ENCODE measurements around the gene RAI1.
A peak's percentile ranks its signal among the peaks of the same experiment; 100 is the strongest.

The RAI1 gene

DNA sequence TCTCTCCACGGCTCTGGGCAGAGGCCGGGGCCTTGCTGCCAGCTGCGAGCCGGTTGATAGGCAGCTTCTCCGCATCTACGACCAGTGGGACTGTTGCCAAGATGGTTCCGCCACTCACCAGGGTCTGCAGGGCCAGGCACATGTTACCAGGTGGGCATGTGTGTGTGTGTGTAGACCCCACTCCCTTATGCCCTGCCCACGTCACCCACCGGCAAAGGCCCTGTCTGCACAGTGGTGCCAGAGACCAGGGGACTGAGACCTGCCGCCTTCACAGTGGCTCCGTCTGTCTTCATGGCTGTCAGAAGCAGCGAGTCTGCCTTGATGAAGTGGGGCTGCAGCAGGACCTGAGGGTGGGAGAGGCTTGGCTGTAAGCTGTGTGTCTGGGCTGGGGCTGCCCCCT, 137.9 kb downstream of the RAI1 start:
- DNase-seq, result no peak

DNA sequence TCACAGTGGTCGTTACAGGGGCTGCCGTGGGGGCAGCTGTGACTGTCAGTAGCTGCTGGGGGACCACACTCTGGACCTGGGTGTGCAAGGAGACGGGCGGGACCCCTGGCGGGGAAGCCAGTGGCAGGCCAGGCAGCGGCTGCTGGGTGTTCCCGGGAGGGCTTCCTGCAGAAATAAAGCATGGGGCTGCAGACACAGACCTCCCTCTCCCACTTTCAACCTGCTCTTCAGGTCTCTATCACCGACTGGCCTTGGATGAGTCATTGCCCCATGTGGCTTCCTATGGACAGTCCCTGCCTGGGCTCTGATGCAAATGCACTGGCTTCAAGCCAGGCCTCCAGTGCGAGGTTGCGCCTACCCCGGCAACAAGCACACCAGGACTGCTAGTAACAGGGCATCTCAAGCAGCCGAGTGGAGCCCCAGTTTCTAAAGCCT, 138.3 kb downstream of the RAI1 start:
- peak; percentile 53 for DNase-seq

DNA sequence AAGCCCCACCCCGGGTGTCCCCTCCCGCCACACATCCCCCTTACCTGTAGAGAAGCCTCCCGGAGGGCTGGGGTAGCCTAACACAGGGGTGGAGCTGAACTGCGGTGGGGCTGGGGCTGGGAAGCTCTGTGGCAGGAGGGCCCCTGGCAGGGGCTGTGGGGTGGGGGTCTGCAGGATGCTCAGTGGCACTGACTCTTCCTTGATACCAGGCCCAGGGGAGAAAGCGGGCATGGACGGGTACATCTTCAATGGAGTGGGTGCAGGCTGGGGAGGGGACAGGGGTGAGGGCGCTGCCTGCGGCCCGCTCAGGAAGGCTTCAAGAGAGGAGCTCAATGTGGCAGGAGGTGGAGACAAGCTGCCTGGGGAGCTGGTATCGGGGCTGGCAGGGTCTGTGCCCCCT, 138.8 kb downstream of the RAI1 start:
- DNase-seq, result no peak

DNA sequence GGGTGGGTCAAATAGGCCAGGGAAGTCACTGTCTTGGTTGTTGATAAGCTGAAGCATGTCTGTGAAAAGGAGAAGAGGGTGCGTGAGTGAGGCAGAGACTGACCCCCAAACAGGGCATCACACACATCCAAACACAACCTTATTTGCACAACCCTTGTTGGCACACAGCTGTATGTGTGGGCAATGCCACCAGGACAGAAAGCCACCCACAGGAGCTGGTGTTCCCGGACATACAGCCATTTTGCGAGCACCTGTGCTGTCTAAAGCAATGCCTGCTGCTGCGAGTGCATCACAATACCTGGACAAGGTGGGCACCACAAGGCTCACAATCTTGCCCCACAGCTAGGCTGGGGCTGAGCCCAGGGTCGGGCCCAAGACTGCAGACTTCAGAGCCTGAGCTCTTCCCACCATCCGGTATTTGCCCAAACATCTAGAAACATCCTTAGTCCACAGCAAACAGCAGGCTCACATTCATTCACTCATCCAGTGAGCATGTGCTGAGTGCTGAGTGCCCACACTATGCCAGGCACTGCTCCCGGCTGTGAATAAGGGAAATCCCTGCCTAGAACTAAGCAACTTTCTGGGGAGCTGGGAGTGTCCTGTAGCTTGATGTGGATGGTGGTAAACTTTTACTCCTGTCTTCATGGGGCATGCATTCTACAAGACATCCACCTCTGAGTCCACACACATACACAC, 139.4 kb downstream of the RAI1 start:
- DNase-seq, result no peak

DNA sequence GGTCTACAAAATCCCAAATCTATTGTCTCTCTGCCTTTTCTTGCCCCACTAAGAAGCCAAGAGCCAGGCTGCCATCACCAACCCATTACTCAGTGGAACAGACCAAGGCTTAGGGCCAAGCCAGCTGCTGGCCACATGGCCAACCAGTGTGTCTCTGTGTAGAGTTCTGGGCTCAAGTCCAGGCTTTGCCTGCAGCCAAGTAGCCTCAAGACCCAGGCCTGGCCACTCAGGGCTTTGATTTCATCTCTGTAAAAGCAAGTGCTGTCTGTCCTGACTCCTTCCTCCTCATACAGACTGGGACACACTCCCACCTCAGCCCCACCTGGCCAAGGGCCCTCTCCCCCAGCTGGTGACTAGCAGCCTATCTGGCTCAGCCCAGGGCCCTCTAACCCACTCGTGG, 140.9 kb downstream of the RAI1 start:
- peak; percentile 56 for DNase-seq

DNA sequence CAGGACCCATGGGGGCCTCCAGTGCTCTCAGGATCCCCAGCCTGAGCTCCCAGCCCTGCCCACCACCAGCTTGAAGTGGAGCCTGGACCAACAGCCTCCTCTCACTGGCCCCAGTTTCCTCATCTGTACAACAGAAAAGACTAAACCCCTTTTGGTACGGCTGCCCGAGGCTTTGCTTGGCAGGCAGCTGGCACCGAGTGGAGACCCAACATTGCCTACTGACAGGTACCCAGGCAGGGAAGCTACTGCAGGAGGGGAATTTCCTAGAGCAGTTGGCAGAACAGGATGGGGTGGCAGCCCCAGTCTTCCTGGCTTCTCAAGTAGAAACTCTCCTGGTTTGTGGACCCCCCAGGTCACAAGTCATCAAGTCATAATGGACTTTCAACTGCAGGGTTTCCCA, 141.4 kb downstream of the RAI1 start:
- no peak for DNase-seq

DNA sequence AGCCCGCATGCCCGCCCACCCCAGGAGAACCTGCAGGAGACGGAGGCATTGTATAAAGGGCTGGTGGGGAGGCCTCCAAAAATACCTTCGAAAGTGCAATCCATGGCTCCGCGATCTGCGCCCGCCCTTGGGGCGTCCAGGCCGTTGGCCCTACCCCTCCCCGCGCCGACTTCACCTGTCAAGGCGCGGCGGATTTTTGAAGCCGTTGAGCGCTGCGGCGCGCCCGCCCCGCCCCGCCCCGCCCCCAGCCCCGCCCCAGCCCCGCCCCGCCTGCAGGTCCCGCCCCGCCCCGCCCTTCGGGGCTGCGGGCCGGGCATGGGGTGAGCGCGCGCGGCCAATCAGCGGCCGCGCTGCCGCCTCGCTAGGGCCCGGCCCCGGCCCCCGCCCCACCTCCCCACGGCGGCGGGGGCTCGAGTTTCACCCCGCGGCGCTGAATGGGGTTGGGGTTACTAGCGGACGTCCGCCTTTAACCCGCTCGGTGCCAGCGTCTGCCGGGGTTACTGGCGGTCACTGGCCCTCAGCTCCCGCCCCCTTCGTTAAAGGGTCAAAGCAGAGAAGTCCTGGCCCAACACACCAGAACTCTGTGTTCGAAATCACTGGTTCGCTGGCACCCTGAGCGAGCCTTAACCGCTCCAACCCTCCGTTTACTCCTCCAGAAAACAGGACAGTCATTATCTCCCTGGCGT, 142.3 kb downstream of the RAI1 start:
- DNase-seq, result peak; percentile 91

DNA sequence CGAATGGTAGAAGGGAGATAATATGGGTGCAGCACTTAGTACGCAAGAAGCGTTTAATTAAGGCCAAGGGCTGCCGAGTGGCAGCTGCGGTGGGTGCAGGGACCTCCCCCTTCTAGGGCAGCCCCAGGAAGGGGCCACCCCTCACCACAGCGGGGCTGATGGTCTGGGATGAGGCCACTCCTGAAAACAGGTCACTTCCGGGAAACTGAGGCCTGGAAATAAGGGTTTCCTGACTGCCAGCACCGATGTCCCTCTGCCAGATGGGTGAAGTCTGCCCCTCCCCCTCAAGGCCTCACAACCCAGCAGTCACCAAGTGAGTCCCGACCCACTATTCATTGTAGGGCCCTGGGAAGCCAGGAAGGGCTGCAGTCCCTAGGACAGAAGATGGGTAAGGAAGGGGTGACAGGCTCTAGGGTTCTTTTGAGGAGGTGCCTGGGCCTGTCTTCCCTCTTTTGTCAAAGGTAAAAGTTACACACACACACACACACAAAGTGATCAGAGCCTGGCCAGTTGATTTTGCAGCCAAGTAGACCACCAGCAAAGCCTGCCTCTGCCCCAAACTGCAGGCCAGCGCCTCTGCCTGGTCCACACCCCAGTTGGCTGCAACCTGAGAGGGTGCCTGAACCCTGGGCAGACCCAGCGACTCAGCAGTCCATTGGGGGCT, 143.0 kb downstream of the RAI1 start:
- DNase-seq, result peak; percentile 51

DNA sequence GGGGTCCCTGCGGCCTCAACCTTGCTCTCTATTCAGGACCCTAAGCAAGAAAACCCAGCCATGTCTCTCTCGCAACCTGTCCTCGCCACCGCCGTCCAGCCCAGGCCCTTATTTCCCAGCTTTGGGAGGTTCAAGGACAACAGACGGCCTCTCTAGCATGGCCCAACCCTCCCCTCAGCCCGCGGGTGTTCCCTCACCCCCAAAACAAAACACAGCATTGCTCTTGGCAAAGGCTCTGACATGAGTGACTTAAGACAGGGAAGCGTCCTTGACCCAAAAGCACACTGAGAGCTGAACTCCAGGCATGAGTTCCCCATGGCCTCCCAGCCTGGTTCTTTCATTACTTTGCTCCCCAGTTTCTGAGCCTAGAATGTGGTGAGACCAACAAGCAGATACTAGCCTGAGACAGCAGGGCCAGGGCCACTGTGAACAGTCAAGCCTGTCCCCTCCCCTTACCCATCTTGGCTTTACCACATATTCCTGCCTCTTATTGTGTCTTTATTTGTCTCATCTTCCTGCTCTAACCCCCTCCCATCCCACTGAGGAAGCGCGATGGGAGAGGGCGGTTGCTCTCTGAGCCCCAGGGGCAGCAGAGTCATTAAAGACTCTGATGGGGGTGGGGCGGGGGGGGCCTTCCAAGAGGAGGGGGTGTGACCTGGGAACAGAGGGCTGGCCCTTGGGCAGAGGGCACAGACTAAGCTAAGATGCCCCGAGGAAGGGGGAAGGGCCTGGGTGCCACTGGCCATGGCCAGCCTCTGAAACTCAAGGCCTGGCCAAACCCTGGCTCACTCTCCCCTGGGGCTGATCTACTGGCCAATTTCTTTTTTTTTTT, 143.7 kb downstream of the RAI1 start:
- no peak for DNase-seq

DNA sequence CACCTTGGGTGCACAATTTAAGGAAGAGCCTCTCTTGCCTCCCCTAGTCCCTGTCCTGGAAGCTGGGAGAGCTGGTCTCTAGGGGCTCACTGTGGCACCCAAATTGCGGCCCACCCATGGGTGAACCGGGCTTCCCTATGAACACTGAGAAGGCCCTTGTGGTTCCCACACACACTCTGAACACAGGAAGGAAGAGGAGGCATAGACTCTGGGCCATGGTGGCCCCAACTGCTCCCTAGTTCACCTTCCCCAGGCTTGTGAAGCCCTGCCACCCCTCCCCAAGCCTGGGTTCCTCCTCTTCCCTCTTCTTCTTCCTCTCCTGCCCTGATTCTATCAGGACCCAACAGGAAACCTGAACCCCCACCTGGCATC, 145.1 kb downstream of the RAI1 start:
- DNase-seq, result no peak

DNA sequence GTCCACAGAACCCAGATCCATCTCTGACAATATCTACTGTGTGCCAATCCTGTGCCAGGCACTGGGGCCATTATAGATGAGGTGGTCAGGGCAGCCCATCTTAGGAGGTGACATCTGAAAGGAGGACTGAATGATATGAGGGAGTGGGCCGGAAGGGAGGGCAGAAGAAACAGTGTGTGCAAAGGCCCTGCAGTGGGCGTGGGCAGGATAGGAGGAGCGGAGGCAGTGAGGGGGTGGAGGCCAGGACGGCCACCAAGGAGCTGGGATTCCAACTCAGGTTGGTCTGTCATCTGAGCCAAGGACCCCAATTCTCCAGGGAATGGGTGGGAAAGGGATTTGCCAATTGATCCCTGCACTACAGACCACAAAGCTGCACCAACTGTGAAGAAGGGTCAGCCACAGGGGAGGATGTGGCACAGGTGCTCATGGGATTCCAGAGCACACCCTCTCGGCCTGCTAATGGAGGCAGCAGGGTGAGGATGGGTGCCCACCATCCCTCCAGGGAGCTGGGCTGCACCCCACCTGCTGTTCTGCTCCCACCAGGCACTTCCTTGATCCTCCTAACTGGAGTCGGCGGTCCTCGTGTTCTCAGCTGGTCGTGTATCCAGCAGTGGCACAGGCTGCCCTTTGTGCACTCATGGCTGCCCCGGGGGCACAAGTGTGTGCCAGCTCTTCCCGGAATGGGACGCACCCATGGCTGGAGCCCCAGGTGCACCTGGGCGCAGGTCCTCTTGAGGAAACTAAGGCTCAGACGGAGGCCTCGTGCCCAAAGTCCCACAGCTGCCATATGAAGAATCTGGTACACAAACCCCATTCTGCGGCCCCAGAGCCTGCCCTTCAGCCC, 145.9 kb downstream of the RAI1 start:
- no peak for DNase-seq

DNA sequence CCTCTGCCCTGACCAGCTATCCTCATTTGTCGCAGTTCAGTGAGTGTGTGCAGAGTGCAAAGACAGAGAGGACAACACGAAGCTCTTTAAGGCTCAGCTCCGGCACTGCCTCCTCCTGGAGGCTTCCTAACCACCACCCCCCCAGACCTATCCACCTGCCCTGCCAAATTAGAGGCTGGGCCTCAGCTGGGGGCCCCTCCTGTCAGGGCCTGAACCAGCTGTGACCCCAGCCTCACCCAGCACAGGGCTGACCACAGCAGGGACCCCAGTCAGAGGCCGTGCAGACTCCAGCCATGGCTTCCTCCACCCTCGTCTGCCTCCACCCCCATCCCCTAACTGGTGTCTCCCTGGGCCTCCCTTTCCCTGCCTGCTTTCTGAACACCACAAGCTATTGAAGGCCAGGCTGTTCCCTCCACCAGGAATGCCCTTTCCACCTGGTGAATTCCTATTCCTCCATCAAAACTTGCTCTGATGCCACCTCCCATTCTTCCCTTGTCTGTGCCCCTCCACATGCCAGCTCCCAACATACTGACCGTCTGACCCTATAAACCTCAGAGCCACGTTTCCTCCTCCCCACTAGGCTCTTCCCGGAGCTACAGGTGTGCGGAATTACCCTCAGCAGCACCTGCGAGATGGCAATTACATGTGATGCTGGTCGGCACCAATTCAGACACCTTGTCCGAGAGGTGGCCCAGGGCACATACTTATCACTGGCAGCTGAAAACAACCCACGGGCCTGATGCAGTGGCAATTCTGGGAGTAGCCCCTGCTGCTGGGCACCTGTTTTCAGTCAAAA, 146.8 kb downstream of the RAI1 start:
- no peak for DNase-seq

DNA sequence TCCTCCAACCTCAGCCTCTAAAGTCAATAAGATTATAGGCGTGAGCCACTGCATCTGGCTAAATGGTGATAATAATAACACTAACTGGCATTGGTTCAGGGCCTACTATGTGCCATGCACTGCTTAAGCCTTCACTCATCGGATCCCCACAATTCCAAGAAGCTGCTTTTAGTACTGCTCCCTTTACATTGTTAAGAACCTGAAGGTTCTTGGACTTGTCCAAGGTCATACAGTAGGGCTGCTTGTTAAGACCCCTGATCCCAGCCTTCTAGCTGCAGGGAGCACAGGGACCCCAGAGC, 149.0 kb downstream of the RAI1 start:
- DNase-seq, result no peak

DNA sequence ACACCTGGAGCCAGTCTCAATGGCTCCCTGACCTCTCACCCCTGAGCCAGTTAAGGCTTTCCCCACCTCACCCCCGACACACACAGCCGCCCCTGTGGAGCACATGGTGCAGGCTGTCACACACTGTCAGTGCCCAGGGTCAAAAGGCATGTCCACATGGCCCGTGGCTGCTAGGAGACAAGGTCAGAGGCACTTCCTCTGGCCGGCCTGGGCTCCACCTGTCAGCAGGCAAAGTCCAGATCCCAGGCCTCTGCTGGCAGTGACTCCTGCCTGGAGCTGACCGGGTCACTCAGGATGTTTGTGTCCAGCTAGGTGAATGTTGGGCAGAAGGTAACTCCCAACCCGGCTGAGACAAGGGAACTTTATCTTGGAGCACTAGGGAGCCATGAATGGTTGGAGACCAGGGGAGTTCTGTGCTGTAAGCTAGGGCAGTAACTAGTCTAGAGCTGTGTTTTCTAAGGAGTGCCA, 149.5 kb downstream of the RAI1 start:
- no peak for DNase-seq

DNA sequence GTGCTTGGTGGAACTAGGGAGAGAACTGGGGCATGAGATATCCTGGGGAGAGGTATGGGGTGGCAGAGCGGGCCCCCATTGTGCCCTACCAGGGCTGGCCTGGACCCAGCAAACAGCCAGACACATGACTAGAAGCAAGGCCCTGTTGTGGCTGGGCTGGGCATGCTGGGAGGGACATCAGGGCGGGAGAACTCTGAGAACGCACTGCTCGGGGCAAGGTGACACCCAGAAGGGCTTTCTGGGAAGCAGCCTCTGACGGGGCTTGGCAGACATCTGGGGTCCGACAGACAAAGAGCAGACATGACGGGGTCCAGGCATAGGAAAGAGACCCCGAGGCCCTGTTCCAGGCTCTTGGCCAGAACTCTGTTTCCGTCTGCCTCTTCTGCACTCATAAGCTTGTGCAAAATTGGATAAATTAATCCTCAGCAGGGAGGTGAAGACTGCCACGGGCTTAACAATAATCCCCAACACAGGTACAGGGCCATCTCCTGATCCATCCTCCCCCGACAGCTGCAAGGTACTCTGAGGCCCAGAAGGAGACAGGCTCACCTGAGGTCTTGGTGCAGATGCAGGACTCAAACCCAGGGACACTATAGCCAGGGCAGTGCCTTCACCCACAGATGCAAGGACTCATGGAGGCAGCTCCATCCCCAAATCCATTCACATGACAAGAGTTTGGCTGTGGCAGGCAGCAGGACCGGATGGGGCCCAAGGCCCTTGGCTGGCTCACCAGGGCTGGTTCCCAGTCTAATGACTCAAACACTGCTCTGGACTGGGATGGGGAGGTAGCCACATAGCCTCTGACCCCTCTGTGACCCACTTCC, 150.2 kb downstream of the RAI1 start:
- no peak for DNase-seq

DNA sequence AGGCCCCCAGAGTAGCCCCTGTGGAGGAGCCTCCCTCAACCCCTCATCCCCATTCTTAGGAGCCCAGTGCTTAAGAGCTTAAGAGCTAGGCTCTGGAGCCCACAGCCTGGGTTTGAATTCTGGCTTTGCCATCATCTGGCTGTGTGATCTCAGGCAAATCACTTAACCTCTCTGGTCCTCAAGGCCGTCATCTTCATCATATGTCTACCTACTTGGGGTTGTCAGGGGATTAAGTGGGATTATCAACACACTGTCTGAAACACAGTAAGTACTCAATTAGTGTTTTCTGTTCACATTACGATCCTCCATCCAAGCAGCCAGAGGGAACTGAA, 150.7 kb downstream of the RAI1 start:
- no peak for DNase-seq

DNA sequence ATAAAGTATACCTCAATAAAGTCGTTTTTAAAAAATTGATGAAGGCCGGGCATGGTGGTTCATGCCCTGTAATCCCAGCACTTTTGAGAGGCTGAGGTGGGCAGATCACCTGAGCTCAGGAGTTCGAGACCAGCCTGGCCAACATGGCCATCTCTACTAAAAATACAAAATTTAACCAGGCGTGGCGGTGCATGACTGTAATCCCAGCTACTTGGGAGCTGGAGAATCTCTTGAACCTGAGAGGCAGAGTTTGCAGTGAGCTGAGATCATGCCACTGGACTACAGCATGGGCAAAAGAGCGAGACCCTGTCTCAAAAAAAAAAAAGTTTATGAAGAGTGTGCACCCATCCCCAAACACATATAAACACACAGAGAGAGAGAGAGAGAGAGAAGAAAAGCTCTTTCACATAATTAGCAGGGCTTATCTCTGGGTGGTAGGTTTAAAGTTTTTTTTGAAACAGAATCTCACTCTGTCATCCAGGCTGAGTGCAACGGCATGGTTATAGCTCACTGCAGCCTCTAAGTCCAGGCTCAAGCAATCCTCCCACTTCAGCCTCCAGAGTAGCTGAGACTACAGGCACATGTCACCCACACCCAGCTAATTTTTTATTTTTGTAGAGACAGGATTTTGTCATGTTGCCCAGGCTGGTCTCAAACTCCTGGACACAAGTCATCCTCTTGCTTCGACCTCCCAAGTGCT, 152.6 kb downstream of the RAI1 start:
- DNase-seq, result no peak

DNA sequence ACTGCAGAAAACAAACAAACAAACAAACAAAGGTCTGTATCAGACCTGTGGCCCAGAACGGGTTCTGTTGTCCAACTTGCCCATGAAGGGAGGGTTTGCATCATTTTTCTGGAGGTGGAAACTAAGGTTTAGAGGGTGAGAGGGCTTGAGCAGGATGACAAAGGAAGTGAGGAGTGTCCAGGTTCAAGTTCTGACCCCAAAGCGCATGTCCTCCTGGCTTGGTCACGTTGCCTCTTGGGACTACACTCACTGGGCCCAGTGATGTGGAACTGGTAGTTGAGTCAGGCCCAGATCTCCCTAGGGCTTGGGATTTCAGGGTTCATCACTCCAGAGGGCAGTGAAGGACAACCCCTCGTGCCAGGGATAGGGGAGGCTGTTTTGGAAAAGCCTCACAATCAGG, 153.7 kb downstream of the RAI1 start:
- DNase-seq, result no peak

DNA sequence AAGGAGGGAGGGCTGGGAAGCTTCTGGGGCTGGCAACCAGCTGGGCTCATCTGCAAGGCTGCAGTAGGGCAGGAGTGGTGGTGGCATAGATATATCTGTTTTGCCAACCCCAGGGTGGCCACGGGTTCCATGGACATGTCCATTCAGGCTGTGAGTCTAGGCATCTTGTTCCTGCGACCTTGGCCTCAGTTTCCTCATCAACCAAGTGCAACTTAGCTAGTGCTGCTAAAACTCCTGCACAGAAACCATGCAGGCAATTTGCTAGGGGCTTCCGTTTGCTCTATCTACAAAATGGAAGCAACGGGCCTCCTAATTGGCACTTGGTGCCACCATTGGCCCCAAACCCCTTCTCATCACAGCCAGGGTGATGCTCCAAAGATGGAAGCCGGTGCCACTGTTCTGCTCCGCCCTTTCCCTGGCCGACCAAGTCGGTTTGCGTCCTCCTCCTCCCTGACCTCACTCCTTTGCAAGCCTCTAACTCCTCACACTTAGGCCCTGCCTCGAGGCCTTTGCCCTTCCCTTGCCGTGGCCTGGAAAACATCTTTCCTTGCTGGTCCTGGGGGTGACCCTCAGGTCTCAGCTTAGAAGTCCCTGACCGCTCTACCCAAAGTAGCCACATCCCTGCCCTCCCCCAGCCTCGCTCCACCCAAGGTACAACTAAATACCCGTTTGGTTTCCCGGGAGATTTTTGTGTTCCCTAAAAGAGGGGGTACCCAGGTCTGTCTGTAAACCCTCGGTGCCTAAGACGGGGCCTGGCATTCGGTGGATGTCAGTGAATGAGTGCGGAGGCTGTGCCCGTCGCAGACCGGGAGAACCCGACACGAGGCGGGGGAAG, 154.4 kb downstream of the RAI1 start:
- DNase-seq, result no peak
